Neural cell (in vitro differentiated cells): ENCODE data around the gene PCDH1. TPM values are rescaled to one million over a fixed set of nuclear protein-coding genes. Genes with fewer than 3 reads are reported as not detected.

Source experiments
- H2AFZ ChIP-seq: fragments of 200-600, 300-800 bp; sonication (generic), shearing (Covaris generic); 2 replicates; pipeline ENCODE4 v1.6.0; 2014; ENCODE audit warnings: low read depth, mild to moderate bottlenecking, antibody characterized with exemption, low read length, moderate library complexity
- H3F3A ChIP-seq: fragments of 200-600 bp; shearing (Covaris generic); 2 replicates; pipeline ENCODE4 v1.6.1; 2016; ENCODE audit warnings: mild to moderate bottlenecking, moderate library complexity, mixed read lengths, antibody characterized with exemption, low read length; ENCODE audit not compliant: insufficient read depth, poor library complexity, severe bottlenecking
- H3K27ac ChIP-seq: fragments of 200-600, 300-800 bp; sonication (generic), shearing (Covaris generic); 2 replicates; pipeline ENCODE4 v1.5.1; 2014; ENCODE audit warnings: mild to moderate bottlenecking, low read length, moderate library complexity
- H3K27me3 ChIP-seq: fragments of 300-800, 200-600 bp; sonication (generic), shearing (Covaris generic); 2 replicates; pipeline ENCODE4 v1.6.0; 2014; ENCODE audit warnings: mild to moderate bottlenecking, low read depth, low read length, moderate library complexity; ENCODE audit not compliant: insufficient read depth
- H3K36me3 ChIP-seq: fragments of 300-800, 200-600 bp; sonication (generic), shearing (Covaris generic); 2 replicates; pipeline ENCODE4 v1.5.1; 2014; ENCODE audit warnings: mild to moderate bottlenecking, antibody characterized with exemption, low read length, moderate library complexity; ENCODE audit not compliant: insufficient read depth
- H3K4me2 ChIP-seq: fragments of 300-800, 200-600 bp; sonication (generic), shearing (Covaris generic); 2 replicates; pipeline ENCODE4 v1.6.0; 2014; ENCODE audit warnings: mild to moderate bottlenecking, low read length
- H3K4me3 ChIP-seq: fragments of 300-800, 200-600 bp; sonication (generic), shearing (Covaris generic); 2 replicates; pipeline ENCODE4 v1.5.1; 2014; ENCODE audit warnings: mild to moderate bottlenecking, low read length, moderate library complexity
- H3K79me2 ChIP-seq: fragments of 200-600 bp; shearing (Covaris generic); replicated peaks from 2 replicates; pipeline ENCODE4 v1.6.0; 2014; ENCODE audit warnings: mild to moderate bottlenecking, low read length, moderate library complexity; ENCODE audit not compliant: insufficient read depth
- H3K9ac ChIP-seq: fragments of 300-800, 200-600 bp; sonication (generic), shearing (Covaris generic); 2 replicates; pipeline ENCODE4 v1.6.1; 2016; ENCODE audit warnings: mild to moderate bottlenecking, low read length, mixed read lengths
- H3K9me2 ChIP-seq: fragments of 200-600 bp; shearing (Covaris generic); 2 replicates; pipeline ENCODE4 v1.6.1; 2016; ENCODE audit warnings: mild to moderate bottlenecking, low read length, mixed read lengths; ENCODE audit not compliant: insufficient read depth
- H3K9me3 ChIP-seq: fragments of 200-600, 300-800 bp; sonication (generic), shearing (Covaris generic); 2 replicates; pipeline ENCODE4 v1.6.1; 2016; ENCODE audit warnings: mild to moderate bottlenecking, mixed run types, low read length, moderate library complexity, mixed read lengths
- H4K20me1 ChIP-seq: fragments of 200-600 bp; shearing (Covaris generic); 2 replicates; pipeline ENCODE4 v1.6.1; 2016; ENCODE audit warnings: mild to moderate bottlenecking, mixed run types; ENCODE audit not compliant: insufficient read depth
- CTCF ChIP-seq: fragments of 450-650 bp; IDR thresholded peaks from 2 replicates; pipeline ENCODE4 v1.5.1; 2014; ENCODE audit warnings: antibody characterized with exemption, mild to moderate bottlenecking, moderate library complexity; ENCODE audit not compliant: poor library complexity, severe bottlenecking
- EP300 ChIP-seq: fragments of 450-650 bp; conservative IDR thresholded peaks from 2 replicates; pipeline ENCODE4 v1.6.1; 2014; ENCODE audit warnings: antibody characterized with exemption, mild to moderate bottlenecking, moderate library complexity; ENCODE audit not compliant: poor library complexity, severe bottlenecking
- EZH2 ChIP-seq: fragments of 200-600, 300-800 bp; shearing (Covaris generic), sonication (generic); IDR thresholded peaks from 2 replicates; pipeline ENCODE4 v1.6.1; 2014; ENCODE audit warnings: antibody characterized with exemption, low read length, borderline replicate concordance, mild to moderate bottlenecking; ENCODE audit not compliant: insufficient read depth, poor library complexity, severe bottlenecking
- MXI1 ChIP-seq: fragments of 450-650 bp; conservative IDR thresholded peaks from 2 replicates; pipeline ENCODE4 v1.6.1; 2014; ENCODE audit warnings: antibody characterized with exemption, mild to moderate bottlenecking; ENCODE audit not compliant: poor library complexity, severe bottlenecking
- POLR2AphosphoS5 ChIP-seq: IDR thresholded peaks from 2 replicates; pipeline ENCODE4 v1.6.1; 2012
- RAD21 ChIP-seq: fragments of 450-650 bp; conservative IDR thresholded peaks from 2 replicates; pipeline ENCODE4 v1.6.1; 2014; ENCODE audit warnings: antibody characterized with exemption, mild to moderate bottlenecking, moderate library complexity
- SMC3 ChIP-seq: fragments of 450-650 bp; conservative IDR thresholded peaks from 2 replicates; pipeline ENCODE4 v1.6.1; 2014; ENCODE audit warnings: antibody characterized with exemption, mild to moderate bottlenecking, moderate library complexity; ENCODE audit not compliant: poor library complexity
- TAF1 ChIP-seq: IDR thresholded peaks from 2 replicates; pipeline ENCODE4 v1.6.1; 2012; ENCODE audit warnings: low read depth
- polyA plus RNA-seq: library from polyadenylated mRNA; depleted of rRNA; stranded (reverse); fragments of >200 nt; gene quantifications from 2 replicates; pipeline ENCODE4 v1.2.3, GENCODE V29; 2014
- TF ChIP-seq, protein P1 (sequence below): IDR thresholded peaks from 2 replicates; pipeline ENCODE4 v1.6.1; 2012; ENCODE audit warnings: borderline replicate concordance

PCDH1 gene
- polyA plus RNA-seq, 1 donor from 2014 or later: 13.9 TPM

DNA sequence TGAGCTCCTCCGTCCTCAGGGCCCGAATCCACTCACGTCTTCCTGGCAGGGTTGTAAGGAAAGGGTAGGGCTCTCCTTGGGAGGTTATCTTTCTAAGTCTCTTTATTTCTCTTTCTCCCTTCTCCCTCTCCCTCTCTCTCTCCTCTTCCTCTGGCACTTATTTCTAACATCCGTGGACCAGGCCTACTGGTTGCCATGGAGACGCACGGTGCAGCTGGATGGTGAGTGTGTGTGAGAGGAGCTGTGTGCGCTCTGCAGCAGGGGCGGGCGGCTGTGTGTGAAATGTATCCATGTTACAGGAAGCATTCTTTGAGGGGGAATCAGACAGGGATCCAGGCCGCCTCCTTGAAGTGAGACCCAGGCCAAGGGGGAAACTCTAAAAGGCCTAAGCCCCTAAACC lies 32.2 kb downstream of the PCDH1 start:
- Histone ChIP-seq H3K4me2 (peak overlapping the region; percentile 73), H3K4me3 (peak overlapping the region; percentile 62), H3K9ac (peak overlapping the region; percentile 77)

DNA sequence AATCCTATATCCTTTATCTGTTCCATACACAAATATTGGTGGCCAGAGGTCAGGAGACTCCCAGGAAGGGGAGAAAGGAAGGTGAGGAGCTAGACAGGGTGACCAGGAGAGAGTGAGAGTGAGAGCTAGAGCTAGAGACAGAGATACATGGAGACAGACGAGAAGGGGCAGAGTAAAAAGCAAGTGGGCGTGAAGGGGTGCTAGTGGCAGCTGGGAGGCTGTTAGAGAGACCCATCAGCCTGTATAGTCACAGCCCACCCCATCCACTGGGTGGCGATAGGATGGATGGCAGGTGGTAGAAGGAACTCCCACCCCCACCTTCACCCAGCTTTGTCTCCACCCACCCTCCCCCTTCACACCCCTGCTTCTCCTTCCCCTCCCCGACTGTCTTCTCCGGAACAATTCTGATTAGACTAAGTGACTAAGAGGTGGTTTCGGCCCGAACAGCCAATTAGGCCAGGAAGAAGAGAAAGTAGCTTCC lies 32.8 kb downstream of the PCDH1 start:
- Histone ChIP-seq H3F3A (no peaks in the 10 kb centered on the region), H3K4me2 (peak overlapping the region; percentile 59), H3K9ac (peak overlapping the region; percentile 77), H4K20me1 (no peaks in the 10 kb centered on the region), H3K9me2 (no peaks in the 10 kb centered on the region), H3K4me3 (peak overlapping the region; percentile 62), H3K36me3 (no peaks in the 10 kb centered on the region), H3K27me3 (no peaks in the 10 kb centered on the region), H2AFZ (no peak overlapping the region), H3K27ac (peak overlapping the region; percentile 98), H3K79me2 (peaks cover 25% of the 10 kb centered on the region), H3K9me3 (no peaks in the 10 kb centered on the region)
- TF ChIP-seq RAD21 (no peak), CTCF (peak; percentile 48), TAF1 (no peak), MXI1 (no peak), EP300 (no peak), POLR2AphosphoS5 (no peak), EZH2 (no peak)
- TF ChIP-seq, protein P1, sequence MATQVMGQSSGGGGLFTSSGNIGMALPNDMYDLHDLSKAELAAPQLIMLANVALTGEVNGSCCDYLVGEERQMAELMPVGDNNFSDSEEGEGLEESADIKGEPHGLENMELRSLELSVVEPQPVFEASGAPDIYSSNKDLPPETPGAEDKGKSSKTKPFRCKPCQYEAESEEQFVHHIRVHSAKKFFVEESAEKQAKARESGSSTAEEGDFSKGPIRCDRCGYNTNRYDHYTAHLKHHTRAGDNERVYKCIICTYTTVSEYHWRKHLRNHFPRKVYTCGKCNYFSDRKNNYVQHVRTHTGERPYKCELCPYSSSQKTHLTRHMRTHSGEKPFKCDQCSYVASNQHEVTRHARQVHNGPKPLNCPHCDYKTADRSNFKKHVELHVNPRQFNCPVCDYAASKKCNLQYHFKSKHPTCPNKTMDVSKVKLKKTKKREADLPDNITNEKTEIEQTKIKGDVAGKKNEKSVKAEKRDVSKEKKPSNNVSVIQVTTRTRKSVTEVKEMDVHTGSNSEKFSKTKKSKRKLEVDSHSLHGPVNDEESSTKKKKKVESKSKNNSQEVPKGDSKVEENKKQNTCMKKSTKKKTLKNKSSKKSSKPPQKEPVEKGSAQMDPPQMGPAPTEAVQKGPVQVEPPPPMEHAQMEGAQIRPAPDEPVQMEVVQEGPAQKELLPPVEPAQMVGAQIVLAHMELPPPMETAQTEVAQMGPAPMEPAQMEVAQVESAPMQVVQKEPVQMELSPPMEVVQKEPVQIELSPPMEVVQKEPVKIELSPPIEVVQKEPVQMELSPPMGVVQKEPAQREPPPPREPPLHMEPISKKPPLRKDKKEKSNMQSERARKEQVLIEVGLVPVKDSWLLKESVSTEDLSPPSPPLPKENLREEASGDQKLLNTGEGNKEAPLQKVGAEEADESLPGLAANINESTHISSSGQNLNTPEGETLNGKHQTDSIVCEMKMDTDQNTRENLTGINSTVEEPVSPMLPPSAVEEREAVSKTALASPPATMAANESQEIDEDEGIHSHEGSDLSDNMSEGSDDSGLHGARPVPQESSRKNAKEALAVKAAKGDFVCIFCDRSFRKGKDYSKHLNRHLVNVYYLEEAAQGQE: no peak

More for the DNA sequence above, 32.2 kb downstream of the PCDH1 start:
- H2AFZ ChIP-seq: no peak overlapping the region
- H3K27ac ChIP-seq: peak overlapping the region; percentile 98
- peak; percentile 52 for TF ChIP-seq TAF1
- TF ChIP-seq RAD21: peak; percentile 53
- peak; percentile 82 for TF ChIP-seq POLR2AphosphoS5
- TF ChIP-seq SMC3: peak; percentile 62
- no peak for TF ChIP-seq EZH2
- TF ChIP-seq, protein P1: peak; percentile 48
- TF ChIP-seq MXI1: peak; percentile 62
- peak; percentile 72 for TF ChIP-seq EP300
- TF ChIP-seq CTCF: peak; percentile 14
- H3F3A ChIP-seq: no peaks in the 10 kb centered on the region
- no peaks in the 10 kb centered on the region for H3K9me2 ChIP-seq
- no peaks in the 10 kb centered on the region for H4K20me1 ChIP-seq
- no peaks in the 10 kb centered on the region for H3K27me3 ChIP-seq
- no peaks in the 10 kb centered on the region for H3K36me3 ChIP-seq
- no peaks in the 10 kb centered on the region for H3K9me3 ChIP-seq
- peaks cover 27% of the 10 kb centered on the region for H3K79me2 ChIP-seq
